Testis (tissue), 3 donors: ENCODE measurements around the gene GUCY1A2. TPM values are rescaled to one million over a fixed set of nuclear protein-coding genes. Genes with fewer than 3 reads are reported as not detected.
"Not testable (repeated sequence)": the region's sequence is repeated elsewhere in the genome, so short reads cannot be mapped to it uniquely, and the experiment has no call there.

Source experiments
- DNase-seq: peaks from one replicate; pipeline ENCODE4 v3.0.0-alpha.2; 2019
- H3K27ac ChIP-seq, 2 donors: fragments of 200-600 bp; sonication (generic); one replicate each; pipeline ENCODE4 v1.5.1; 2019
- H3K27me3 ChIP-seq: fragments of 200-600 bp; sonication (generic); one replicate; pipeline ENCODE4 v1.5.1; 2019
- H3K36me3 ChIP-seq: fragments of 200-600 bp; sonication (generic); one replicate; pipeline ENCODE4 v1.5.1; 2017; ENCODE audit warnings: low read depth; ENCODE audit errors: missing control alignments
- H3K4me1 ChIP-seq: fragments of 200-600 bp; sonication (generic); one replicate; pipeline ENCODE4 v1.5.1; 2019
- H3K4me3 ChIP-seq, 2 donors: fragments of 200-600 bp; sonication (generic); one replicate each; pipeline ENCODE4 v1.5.1; 2017 to 2019
- H3K9me3 ChIP-seq: fragments of 200-600 bp; sonication (generic); one replicate; pipeline ENCODE4 v1.5.1; 2017
- POLR2A ChIP-seq: fragments of 450-650 bp; IDR thresholded peaks from one replicate; pipeline ENCODE4 v1.6.1; 2017; ENCODE audit warnings: antibody characterized with exemption, mild to moderate bottlenecking, moderate library complexity
- WGBS, 2 donors: methylation state at CpG; one replicate each; pipeline ENCODE4 v1.1.5; 2018; 5-methylcytosine and 5-hydroxymethylcytosine counted together
- intact Hi-C: fragments of 100-400 bp; cut with DNase I; formaldehyde crosslinking; loops from one replicate; pipeline ENCODE4 v1.15.1; 2023; ENCODE audit warnings: low total_unique reads
- polyA plus RNA-seq: library from polyadenylated mRNA; stranded (reverse); fragments of 350-450 nt; fragmentation: Illumina TruSeq; extraction: RNeasy Lipid Tissue Mini Kit (QIAGEN cat#74804); gene quantifications from one replicate; pipeline ENCODE4 v1.2.3, GENCODE V29; 2014; ENCODE audit warnings: low read depth, low replicate concordance; ENCODE audit not compliant: insufficient read depth
- total RNA-seq, 2 donors: library from RNA; depleted of rRNA; stranded (reverse); fragments of >200 nt; gene quantifications; one replicate each; pipeline ENCODE4 v1.2.3, GENCODE V29; 2016
- TF ChIP-seq, protein P1 (sequence below), 3 experiments: fragments of 450-650 bp in 2 of 3; fragments of 200-600 bp in 1 of 3; sonication (generic) in 1 of 3; IDR thresholded peaks; one replicate each; pipeline ENCODE4 v1.5.1; 2016 to 2019; ENCODE audit warnings: antibody characterized with exemption in 3 of 3, mild to moderate bottlenecking in 2 of 3, moderate library complexity in 1 of 3

The GUCY1A2 gene
- total and polyA plus RNA-seq, 3 donors from 2014 or later = 3.4 to 7.4 (median 4.3) TPM

DNA sequence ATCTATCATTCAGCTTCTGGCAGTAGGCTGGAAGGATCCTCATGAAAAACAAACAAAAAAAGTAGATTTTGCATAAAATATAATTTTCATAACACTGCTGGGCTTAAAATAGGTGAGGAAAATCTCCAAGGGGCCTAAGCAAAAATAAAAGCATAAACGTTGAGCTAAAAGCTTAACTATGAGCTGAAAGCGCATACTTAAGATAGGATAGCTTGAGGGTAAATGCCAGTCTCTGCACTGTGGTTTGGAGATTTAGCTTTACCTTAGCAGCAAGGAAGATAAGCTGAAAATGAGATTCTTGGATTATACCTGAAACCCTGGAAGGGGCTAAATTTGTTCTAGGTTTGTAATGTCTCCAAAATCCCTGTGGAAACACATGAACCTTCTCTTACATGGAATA, 183.7 kb downstream of the GUCY1A2 start:
- intact Hi-C loops = no loop called here
- TF ChIP-seq POLR2A = no peak
- TF ChIP-seq, protein P1, sequence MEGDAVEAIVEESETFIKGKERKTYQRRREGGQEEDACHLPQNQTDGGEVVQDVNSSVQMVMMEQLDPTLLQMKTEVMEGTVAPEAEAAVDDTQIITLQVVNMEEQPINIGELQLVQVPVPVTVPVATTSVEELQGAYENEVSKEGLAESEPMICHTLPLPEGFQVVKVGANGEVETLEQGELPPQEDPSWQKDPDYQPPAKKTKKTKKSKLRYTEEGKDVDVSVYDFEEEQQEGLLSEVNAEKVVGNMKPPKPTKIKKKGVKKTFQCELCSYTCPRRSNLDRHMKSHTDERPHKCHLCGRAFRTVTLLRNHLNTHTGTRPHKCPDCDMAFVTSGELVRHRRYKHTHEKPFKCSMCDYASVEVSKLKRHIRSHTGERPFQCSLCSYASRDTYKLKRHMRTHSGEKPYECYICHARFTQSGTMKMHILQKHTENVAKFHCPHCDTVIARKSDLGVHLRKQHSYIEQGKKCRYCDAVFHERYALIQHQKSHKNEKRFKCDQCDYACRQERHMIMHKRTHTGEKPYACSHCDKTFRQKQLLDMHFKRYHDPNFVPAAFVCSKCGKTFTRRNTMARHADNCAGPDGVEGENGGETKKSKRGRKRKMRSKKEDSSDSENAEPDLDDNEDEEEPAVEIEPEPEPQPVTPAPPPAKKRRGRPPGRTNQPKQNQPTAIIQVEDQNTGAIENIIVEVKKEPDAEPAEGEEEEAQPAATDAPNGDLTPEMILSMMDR (IDR thresholded peaks at IDR 0.05) = no peak
- Histone ChIP-seq H3K36me3 (no peaks in the 10 kb centered on the region), H3K27ac (no peak overlapping the region), H3K4me1 (no peaks in the 10 kb centered on the region), H3K27me3 (no peaks in the 10 kb centered on the region), H3K9me3 (no peaks in the 10 kb centered on the region), H3K4me3 (no peak overlapping the region)
- DNase-seq = no peak
- WGBS, 2 donors = 84 to 85% methylated on average over 2 of the region's 2 CpGs

DNA sequence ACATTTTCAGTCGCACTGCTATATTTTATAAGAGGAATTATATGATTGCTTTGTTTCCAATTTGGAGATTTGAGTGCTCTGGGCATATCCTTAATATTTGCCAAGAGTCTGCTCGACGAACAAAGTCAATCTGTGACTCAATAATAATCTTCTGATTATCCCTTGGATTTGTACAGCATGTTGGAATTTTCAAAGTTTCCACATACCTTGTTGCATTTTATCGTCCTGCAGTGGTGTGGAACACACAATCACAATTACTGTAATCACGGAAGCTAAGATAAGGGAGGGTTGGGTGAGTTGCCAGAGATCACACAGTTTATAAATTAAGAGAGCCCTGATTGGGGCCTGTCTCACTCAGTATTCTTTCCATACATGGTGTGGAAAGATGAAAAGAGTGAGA, 189.3 kb downstream of the GUCY1A2 start:
- H3K4me1 ChIP-seq = no peaks in the 10 kb centered on the region
- H3K36me3 ChIP-seq = no peaks in the 10 kb centered on the region
- no peaks in the 10 kb centered on the region for H3K9me3 ChIP-seq
- DNase-seq = no peak
- no peaks in the 10 kb centered on the region for H3K27me3 ChIP-seq
- no peak overlapping the region for H3K27ac ChIP-seq
- H3K4me3 ChIP-seq = no peak overlapping the region
- no peak for TF ChIP-seq POLR2A
- TF ChIP-seq, protein P1 (IDR thresholded peaks at IDR 0.05) = no peak
- intact Hi-C loops = no loop called here
- 87 to 94% methylated on average over 5 of the region's 5 CpGs for WGBS, 2 donors

DNA sequence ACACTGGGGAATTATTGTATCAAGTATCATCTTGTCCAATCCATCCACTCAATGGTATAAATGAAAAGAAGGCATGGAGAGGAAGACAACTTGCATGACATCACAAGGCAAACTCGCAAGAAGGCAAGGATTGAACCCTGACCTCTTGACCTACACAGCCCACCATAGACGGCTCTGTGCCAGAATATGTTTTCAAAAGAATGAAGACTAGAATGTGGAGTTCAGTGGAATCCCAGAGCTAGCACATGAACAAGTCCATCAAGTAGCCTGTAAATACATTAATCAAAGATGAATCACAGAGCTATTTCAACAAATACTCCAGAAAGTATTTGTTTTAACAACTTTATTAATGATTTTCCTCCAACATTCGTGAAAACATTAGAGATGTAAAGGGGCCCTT, 189.7 kb downstream of the GUCY1A2 start:
- Histone ChIP-seq H3K4me1 (no peaks in the 10 kb centered on the region), H3K9me3 (no peaks in the 10 kb centered on the region), H3K4me3 (no peak overlapping the region), H3K36me3 (no peaks in the 10 kb centered on the region), H3K27ac (no peak overlapping the region), H3K27me3 (no peaks in the 10 kb centered on the region)
- intact Hi-C loops = no loop called here
- no peak for TF ChIP-seq POLR2A
- TF ChIP-seq, protein P1 (IDR thresholded peaks at IDR 0.05) = no peak
- no peak for DNase-seq
- WGBS, 2 donors = 69 to 72% methylated on average over 3 of the region's 3 CpGs

DNA sequence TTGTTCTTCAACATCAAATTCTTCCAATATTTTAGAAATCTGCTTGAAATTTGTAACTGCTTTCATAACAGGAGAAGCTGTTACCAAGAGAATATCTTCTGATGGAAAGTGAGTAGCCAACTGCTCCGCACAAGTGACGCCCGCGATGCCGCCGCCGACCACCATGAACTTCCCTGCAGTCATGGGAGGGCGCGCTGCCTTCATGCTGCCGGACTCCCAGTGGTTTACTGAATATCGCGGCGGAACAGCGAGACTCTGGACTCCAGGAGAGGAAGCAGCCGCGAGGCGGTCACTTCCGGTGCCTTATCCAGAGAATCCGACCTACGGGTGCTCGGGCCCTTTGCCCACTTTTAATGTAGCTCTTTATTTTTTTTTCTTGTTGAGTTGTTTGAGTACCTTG, 190.6 kb downstream of the GUCY1A2 start:
- Histone ChIP-seq H3K9me3 (no peaks in the 10 kb centered on the region), H3K27ac (no peak overlapping the region), H3K36me3 (no peaks in the 10 kb centered on the region), H3K4me3 (peak overlapping the region; percentile 29 to 31), H3K4me1 (no peaks in the 10 kb centered on the region), H3K27me3 (no peaks in the 10 kb centered on the region)
- intact Hi-C loops = no loop called here
- no peak for TF ChIP-seq POLR2A
- TF ChIP-seq, protein P1 (IDR thresholded peaks at IDR 0.05) = no peak
- 66 to 79% methylated on average over 21 of the region's 21 CpGs for WGBS, 2 donors
- DNase-seq = peak; percentile 52

DNA sequence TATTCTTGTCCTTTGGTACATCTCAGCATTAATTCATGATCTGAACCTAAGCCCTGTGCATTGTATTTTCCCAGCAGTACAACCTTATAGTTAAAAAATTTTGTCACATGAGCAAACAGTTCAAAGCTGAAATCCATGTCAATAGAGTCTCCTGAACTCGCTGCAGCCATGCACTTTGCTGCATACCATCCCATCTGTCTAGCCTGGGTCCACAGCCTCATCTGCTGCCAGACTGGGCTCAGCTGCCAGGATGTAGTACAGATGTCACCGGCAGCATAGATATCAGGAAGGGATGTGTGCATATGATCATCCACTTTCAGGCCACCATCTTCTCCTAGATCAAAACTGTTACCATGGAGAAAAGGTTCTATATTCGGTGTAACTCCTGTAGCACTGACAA, 191.7 kb downstream of the GUCY1A2 start:
- DNase-seq, H3K4me1 ChIP-seq, H3K4me3 ChIP-seq, intact Hi-C loops, H3K27me3 ChIP-seq, H3K27ac ChIP-seq, H3K36me3 ChIP-seq, H3K9me3 ChIP-seq: not testable (repeated sequence)
- 66 to 78% methylated on average over 3 of the region's 3 CpGs for WGBS, 2 donors
